ENCODE data around the gene ACYP2.
"Not testable (repeated sequence)": the region's sequence is repeated elsewhere in the genome, so short reads cannot be mapped to it uniquely, and the experiment has no call there.

Gene ACYP2

GRCh38 chr2:54227798-54228197, 112.4 kb downstream of the ACYP2 start:
- DNase-seq: no peak

GRCh38 chr2:54228945-54229344, 113.5 kb downstream of the ACYP2 start:
- DNase-seq: no peak

GRCh38 chr2:54233832-54234649, 118.6 kb downstream of the ACYP2 start:
- no peak for DNase-seq

- no peak for DNase-seq
Observed at GRCh38 chr2:54237428-54237827, 122.0 kb downstream of the ACYP2 start.

- DNase-seq: no peak
Observed at GRCh38 chr2:54239427-54239826, 124.0 kb downstream of the ACYP2 start.

- DNase-seq: no peak
Observed at GRCh38 chr2:54240515-54241469, 125.4 kb downstream of the ACYP2 start.

GRCh38 chr2:54247115-54247514, 131.7 kb downstream of the ACYP2 start:
- DNase-seq: no peak

GRCh38 chr2:54249629-54250028, 134.2 kb downstream of the ACYP2 start:
- DNase-seq: no peak

- no peak for DNase-seq
Observed at GRCh38 chr2:54254180-54254579, 138.8 kb downstream of the ACYP2 start.

GRCh38 chr2:54255230-54256090, 140.0 kb downstream of the ACYP2 start:
- DNase-seq: no peak

- no peak for DNase-seq
Observed at GRCh38 chr2:54256091-54256694, 140.8 kb downstream of the ACYP2 start, which contains the start of gene TSPYL6. TSPYL6 (minus strand) TSS chr2:54256229; CDS start chr2:54256151, 78 bp downstream.

GRCh38 chr2:54258166-54258565, 142.8 kb downstream of the ACYP2 start:
- no peak for DNase-seq

GRCh38 chr2:54259413-54260240, 144.2 kb downstream of the ACYP2 start:
- no peak for DNase-seq

GRCh38 chr2:54260241-54260595, 144.8 kb downstream of the ACYP2 start:
- no peak for DNase-seq

- no peak for DNase-seq
Observed at GRCh38 chr2:54261537-54261936, 146.1 kb downstream of the ACYP2 start.

GRCh38 chr2:54262015-54262765, 146.8 kb downstream of the ACYP2 start:
- DNase-seq: no peak

- DNase-seq: not testable (repeated sequence)
Observed at GRCh38 chr2:54265081-54265480, 149.7 kb downstream of the ACYP2 start.

- no peak for DNase-seq
Observed at GRCh38 chr2:54267577-54267976, 152.2 kb downstream of the ACYP2 start.

GRCh38 chr2:54271189-54271588, 155.8 kb downstream of the ACYP2 start:
- no peak for DNase-seq

GRCh38 chr2:54271843-54272627, 156.6 kb downstream of the ACYP2 start:
- DNase-seq: no peak
